Natural killer cell (primary cell): ENCODE data around the gene CORIN. TPM values are rescaled to one million over a fixed set of nuclear protein-coding genes. Genes with fewer than 3 reads are reported as not detected.

Experiments used
- ATAC-seq, 3 donors: fragments of 150-1000 bp in 2 of 3; fragments of 200-7000 bp in 1 of 3; cut with Tn5 transposase; 1 replicate in 1 of 3; 2 replicates in 2 of 3; pipeline ENCODE4 v1.10.0; 2021; ENCODE audit warnings: mild to moderate bottlenecking in 2 of 3, moderate library complexity in 2 of 3
- DNase-seq, 2 donors: peaks; one replicate each; pipeline versions ENCODE4 v3.0.0 to v3.0.0-alpha.2; 2013 to 2021; ENCODE audit warnings: mixed read lengths in 1 of 2
- H3K27ac ChIP-seq: one replicate; pipeline ENCODE4 v1.5.1; 2013; ENCODE audit warnings: mild to moderate bottlenecking, low read length
- H3K27me3 ChIP-seq: one replicate; pipeline ENCODE4 v1.6.1; 2013; ENCODE audit warnings: low read length; ENCODE audit not compliant: control insufficient read depth, insufficient read depth
- H3K36me3 ChIP-seq: one replicate; pipeline ENCODE4 v1.6.1; 2013; ENCODE audit warnings: low read length; ENCODE audit not compliant: control insufficient read depth, insufficient read depth
- H3K4me1 ChIP-seq: one replicate; pipeline ENCODE4 v1.6.1; 2013; ENCODE audit warnings: low read length; ENCODE audit not compliant: control insufficient read depth, insufficient read depth
- H3K4me3 ChIP-seq: one replicate; pipeline ENCODE4 v1.5.1; 2013; ENCODE audit warnings: low read length
- H3K9me3 ChIP-seq: one replicate; pipeline ENCODE4 v1.6.1; 2013; ENCODE audit warnings: low read length; ENCODE audit not compliant: control insufficient read depth, insufficient read depth
- H3K27ac Mint-ChIP-seq, 2 donors: one replicate each; pipeline ENCODE4 v1.8.0; 2022; ENCODE audit warnings: mild to moderate bottlenecking in 2 of 2, mixed read lengths in 2 of 2, moderate library complexity in 1 of 2
- H3K27me3 Mint-ChIP-seq, 2 donors: one replicate each; pipeline ENCODE4 v1.8.0; 2022; ENCODE audit warnings: low read depth in 2 of 2, mixed read lengths in 2 of 2
- H3K36me3 Mint-ChIP-seq: one replicate; pipeline ENCODE4 v1.8.0; 2022; ENCODE audit warnings: mixed read lengths
- H3K4me1 Mint-ChIP-seq, 2 donors: one replicate each; pipeline ENCODE4 v1.8.0; 2022; ENCODE audit warnings: mixed read lengths in 2 of 2
- H3K4me3 Mint-ChIP-seq: one replicate; pipeline ENCODE4 v1.8.0; 2022; ENCODE audit warnings: mild to moderate bottlenecking, moderate library complexity, mixed read lengths
- H3K9me3 Mint-ChIP-seq, 2 donors: one replicate each; pipeline ENCODE4 v1.8.0; 2022; ENCODE audit warnings: mixed read lengths in 2 of 2
- WGBS: methylation state at CpG from one replicate; pipeline ENCODE4 v1.1.7; 2013; ENCODE audit warnings: missing lambda C conversion rate; ENCODE audit not compliant: insufficient coverage; 5-methylcytosine and 5-hydroxymethylcytosine counted together
- intact Hi-C: fragments of 100-400 bp; cut with micrococcal nuclease; formaldehyde crosslinking; loops from one replicate; pipeline ENCODE4 v1.14.2; 2022
- total RNA-seq, 4 donors: library from RNA; stranded (reverse); fragments of 120-200 nt in 1 of 4; gene quantifications; one replicate each; pipeline versions ENCODE4 v1.2.3 to v1.2.4, GENCODE V29; 2013 to 2022
- TF ChIP-seq, protein P1 (sequence below): fragments of 200-600 bp; IDR thresholded peaks from one replicate; pipeline ENCODE4 v1.8.0; 2022; ENCODE audit warnings: antibody characterized with exemption

CORIN gene
- total RNA-seq, 3 donors from 2014 or later (not counting 1 experiment from before 2014, with no cell fraction given), result 0.78 TPM; not detected in 2

DNA sequence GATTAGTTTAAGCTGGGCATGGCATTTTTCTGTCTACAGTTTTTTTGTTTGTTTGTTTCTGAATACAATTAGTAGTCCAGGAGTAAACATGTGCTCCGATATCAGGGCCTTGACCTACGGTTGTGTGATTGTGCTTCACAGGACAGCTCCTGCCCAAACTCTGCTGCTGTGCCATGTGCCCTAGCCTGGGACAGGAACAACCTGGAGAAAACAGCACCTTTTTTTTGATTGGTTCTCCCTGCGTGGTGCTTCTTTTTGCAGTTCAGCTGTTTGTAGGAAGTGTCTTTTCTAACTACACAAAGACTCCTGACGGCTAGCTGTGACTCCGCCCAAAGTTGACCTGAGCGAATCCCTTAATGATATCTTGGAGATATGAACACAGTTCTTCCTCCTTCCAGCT lies 194.0 kb downstream of the CORIN start:
- Histone ChIP-seq H3K4me3 (no peak overlapping the region), H3K27ac (no peak overlapping the region), H3K36me3 (no peaks in the 10 kb centered on the region), H3K27me3 (no peaks in the 10 kb centered on the region), H3K4me1 (no peaks in the 10 kb centered on the region), H3K9me3 (no peaks in the 10 kb centered on the region)
- TF ChIP-seq, protein P1, sequence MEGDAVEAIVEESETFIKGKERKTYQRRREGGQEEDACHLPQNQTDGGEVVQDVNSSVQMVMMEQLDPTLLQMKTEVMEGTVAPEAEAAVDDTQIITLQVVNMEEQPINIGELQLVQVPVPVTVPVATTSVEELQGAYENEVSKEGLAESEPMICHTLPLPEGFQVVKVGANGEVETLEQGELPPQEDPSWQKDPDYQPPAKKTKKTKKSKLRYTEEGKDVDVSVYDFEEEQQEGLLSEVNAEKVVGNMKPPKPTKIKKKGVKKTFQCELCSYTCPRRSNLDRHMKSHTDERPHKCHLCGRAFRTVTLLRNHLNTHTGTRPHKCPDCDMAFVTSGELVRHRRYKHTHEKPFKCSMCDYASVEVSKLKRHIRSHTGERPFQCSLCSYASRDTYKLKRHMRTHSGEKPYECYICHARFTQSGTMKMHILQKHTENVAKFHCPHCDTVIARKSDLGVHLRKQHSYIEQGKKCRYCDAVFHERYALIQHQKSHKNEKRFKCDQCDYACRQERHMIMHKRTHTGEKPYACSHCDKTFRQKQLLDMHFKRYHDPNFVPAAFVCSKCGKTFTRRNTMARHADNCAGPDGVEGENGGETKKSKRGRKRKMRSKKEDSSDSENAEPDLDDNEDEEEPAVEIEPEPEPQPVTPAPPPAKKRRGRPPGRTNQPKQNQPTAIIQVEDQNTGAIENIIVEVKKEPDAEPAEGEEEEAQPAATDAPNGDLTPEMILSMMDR, result no peak
- H3K36me3 Mint-ChIP-seq, result no peaks in the 10 kb centered on the region
- H3K4me1 Mint-ChIP-seq, result no peaks in the 10 kb centered on the region
- no peak overlapping the region for H3K27ac Mint-ChIP-seq
- H3K4me3 Mint-ChIP-seq, result no peak overlapping the region
- intact Hi-C loops, result no loop called here
- no peaks in the 10 kb centered on the region for H3K9me3 Mint-ChIP-seq
- 94% methylated on average over 6 of the region's 6 CpGs for WGBS
- DNase-seq (no peak), ATAC-seq (no peak)
- H3K27me3 Mint-ChIP-seq, result peaks cover 10 to 22% of the 10 kb centered on the region in 2 donors

DNA sequence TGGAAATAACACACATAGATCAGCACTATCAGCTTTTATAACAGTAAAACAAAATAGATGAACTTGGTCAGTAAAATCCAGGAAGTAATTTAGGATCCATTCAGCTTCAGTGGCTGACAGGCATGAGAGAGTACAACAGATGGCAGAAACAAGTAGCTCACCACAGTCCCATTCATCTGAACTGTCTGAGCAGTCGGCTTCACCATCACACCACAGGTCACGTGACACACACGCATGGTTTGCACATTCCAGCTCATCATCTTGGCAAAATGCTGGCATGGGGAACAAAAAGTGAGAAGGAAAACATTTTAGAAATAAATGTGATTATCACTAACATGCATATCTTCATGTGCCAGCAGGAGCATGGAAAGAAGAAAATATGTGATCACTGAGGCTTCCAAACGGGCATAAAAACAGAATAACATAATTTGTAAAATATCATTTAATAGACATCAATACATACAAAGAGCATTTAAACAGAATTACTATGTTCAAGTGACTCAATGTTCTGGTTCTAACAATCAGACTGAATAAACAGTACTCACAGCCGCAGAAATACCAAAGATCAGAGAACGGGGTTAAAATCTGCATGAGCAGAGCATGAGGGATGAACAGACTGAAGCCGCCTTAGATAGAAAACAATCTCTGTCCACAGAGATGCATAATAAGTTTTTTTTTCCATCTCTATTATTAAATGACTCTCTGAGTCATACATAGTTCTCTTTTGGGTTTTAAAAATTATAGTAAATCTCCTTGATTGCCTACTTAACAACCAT lies 194.7 kb downstream of the CORIN start:
- TF ChIP-seq, protein P1, result no peak
- intact Hi-C loops, result no loop called here
- Mint-ChIP-seq H3K27ac (no peak overlapping the region), H3K4me1 (no peaks in the 10 kb centered on the region), H3K36me3 (no peaks in the 10 kb centered on the region), H3K27me3 (peaks cover 14 to 22% of the 10 kb centered on the region in 2 donors), H3K9me3 (no peaks in the 10 kb centered on the region), H3K4me3 (no peak overlapping the region)
- no peaks in the 10 kb centered on the region for H3K9me3 ChIP-seq
- no peak overlapping the region for H3K27ac ChIP-seq
- H3K36me3 ChIP-seq, result no peaks in the 10 kb centered on the region
- ATAC-seq (no peak), DNase-seq (no peak)
- no peaks in the 10 kb centered on the region for H3K4me1 ChIP-seq
- WGBS, result 73% methylated on average over 6 of the region's 7 CpGs
- H3K27me3 ChIP-seq, result no peaks in the 10 kb centered on the region
- H3K4me3 ChIP-seq, result no peak overlapping the region

DNA sequence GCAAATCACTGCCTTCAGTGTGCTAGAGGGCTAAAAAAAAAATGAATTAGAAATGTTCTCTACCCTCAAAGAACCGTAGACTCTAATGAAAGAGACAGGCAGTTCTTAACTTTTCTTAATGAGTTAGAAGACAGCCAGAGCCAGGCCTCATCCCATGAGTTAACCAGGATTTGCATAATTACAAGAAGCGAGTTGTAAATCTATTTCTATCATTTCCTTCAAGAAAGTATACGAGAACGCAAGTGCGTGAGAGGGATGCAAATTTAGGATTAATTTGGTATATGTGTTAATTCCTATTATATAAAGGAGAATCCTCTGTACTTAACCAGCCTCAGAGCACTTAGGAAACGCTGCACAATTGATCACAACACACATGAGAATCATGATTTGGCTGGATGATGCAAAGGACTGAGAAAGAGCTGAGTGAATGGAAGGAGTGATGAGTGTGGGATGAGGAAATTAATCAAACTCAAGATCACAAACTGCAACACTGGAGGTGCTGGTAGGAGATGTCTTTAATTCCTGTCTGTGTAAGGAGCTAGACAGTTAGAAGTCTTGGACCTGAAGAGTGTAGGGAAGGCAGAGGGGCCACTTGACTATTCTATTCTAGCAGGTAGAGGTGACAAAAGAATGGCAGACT lies 195.6 kb downstream of the CORIN start:
- ATAC-seq (no peak), DNase-seq (no peak)
- no peaks in the 10 kb centered on the region for H3K36me3 ChIP-seq
- H3K4me1 ChIP-seq, result no peaks in the 10 kb centered on the region
- no peak overlapping the region for H3K4me3 ChIP-seq
- no peaks in the 10 kb centered on the region for H3K9me3 ChIP-seq
- Mint-ChIP-seq H3K4me1 (no peaks in the 10 kb centered on the region), H3K36me3 (no peaks in the 10 kb centered on the region), H3K4me3 (no peak overlapping the region), H3K27me3 (peaks cover 14 to 22% of the 10 kb centered on the region in 2 donors), H3K27ac (no peak overlapping the region), H3K9me3 (no peaks in the 10 kb centered on the region)
- H3K27ac ChIP-seq, result no peak overlapping the region
- TF ChIP-seq, protein P1, result no peak
- 90% methylated on average over 2 of the region's 6 CpGs for WGBS
- intact Hi-C loops, result no loop called here
- no peaks in the 10 kb centered on the region for H3K27me3 ChIP-seq
